ENCODE data around the gene PPP6R2.
"Not testable (repeated sequence)": the region's sequence is repeated elsewhere in the genome, so short reads cannot be mapped to it uniquely, and the experiment has no call there.

PPP6R2 gene

DNA sequence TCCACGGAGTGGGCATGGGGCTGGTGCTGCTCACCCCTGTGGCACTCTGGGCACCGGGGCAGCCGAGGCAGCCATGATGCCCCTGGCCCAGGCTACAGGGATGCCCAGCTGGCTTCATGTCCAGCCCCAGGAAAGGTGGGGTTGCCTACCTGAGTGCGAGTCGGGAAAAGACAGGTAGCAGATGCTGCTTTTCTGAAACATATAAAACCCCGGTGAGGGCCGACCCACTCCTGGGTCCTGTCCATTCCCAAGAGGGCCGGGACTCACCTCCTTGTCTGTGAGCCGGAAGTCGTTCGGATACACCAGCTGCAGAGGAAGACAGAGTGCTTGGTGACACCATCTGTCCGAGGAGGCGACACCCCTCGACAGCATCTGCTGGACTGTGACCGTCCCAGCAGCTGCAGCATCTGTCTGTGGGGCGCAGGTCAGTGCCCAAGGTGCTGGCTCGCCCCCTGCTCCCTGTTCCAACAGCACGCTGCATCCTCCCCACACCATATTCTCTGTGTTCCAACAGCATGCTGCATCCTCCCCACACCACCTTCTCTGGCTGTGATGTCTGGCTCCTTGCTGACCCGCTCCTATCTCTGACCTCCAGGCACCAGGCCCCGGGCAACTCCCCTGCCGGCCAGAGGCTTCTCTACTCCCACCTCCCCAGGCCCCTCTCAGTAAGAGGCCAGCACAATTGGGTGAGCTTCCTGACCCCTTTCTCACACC, 24.3 kb upstream of the PPP6R2 start:
- Histone ChIP-seq H3K4me3 (IDR thresholded peaks at IDR 0.05; ENCODE audit: insufficient read depth, low read depth, low read length) (no peak overlapping the region), H3K79me2 (ENCODE audit: insufficient read depth, low read depth) (no peaks in the 10 kb centered on the region), H3K4me1 (ENCODE audit: low read depth, poor library complexity, severe bottlenecking) (peaks cover 6% of the 10 kb centered on the region), H2AFZ (ENCODE audit: low read depth) (no peak overlapping the region), H3K36me3 (ENCODE audit: insufficient read depth) (no peaks in the 10 kb centered on the region), H3K9ac (no peak overlapping the region), H3K4me2 (no peak overlapping the region), H4K20me1 (ENCODE audit: insufficient read depth) (no peaks in the 10 kb centered on the region), H3K27me3 (ENCODE audit: insufficient read depth, low read depth) (no peaks in the 10 kb centered on the region), H3K27ac (no peak overlapping the region)
- TF ChIP-seq CTCF (conservative IDR thresholded peaks at IDR 0.05; ENCODE audit: low read depth, low read length) = no peak

DNA sequence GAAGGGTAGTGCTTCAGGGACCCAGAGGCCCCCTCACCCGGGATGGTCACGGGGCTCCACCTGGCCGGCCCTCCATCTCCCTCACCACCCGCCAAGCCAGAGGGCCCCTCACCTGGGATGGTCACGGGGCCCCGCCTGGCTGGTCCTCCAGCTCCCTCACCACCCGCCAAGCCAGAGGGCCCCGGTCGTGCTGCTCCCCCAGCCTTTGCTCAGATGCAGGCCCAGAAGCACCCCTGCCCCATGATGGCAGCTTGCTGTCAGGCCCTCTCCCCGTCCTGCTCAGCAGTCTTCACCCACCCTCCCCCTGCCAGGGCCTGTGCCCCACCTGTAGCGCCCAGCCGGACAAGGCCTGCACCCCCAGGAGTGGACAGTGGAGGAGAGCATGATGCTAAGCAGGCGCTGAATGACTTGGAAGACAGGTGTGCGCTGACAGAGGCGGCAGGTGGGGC, 23.6 kb upstream of the PPP6R2 start:
- no peaks in the 10 kb centered on the region for H3K36me3 ChIP-seq (ENCODE audit: insufficient read depth)
- H4K20me1 ChIP-seq (ENCODE audit: insufficient read depth) = no peaks in the 10 kb centered on the region
- H3K27ac ChIP-seq = no peak overlapping the region
- peaks cover 5% of the 10 kb centered on the region for H3K4me1 ChIP-seq (ENCODE audit: low read depth, poor library complexity, severe bottlenecking)
- no peak for TF ChIP-seq CTCF (conservative IDR thresholded peaks at IDR 0.05; ENCODE audit: low read depth, low read length)
- H3K27me3 ChIP-seq (ENCODE audit: insufficient read depth, low read depth) = no peaks in the 10 kb centered on the region
- H3K9ac ChIP-seq = no peak overlapping the region
- H3K4me2 ChIP-seq = no peak overlapping the region
- H2AFZ ChIP-seq (ENCODE audit: low read depth) = no peak overlapping the region
- H3K4me3 ChIP-seq (IDR thresholded peaks at IDR 0.05; ENCODE audit: insufficient read depth, low read depth, low read length) = no peak overlapping the region
- no peaks in the 10 kb centered on the region for H3K79me2 ChIP-seq (ENCODE audit: insufficient read depth, low read depth)

DNA sequence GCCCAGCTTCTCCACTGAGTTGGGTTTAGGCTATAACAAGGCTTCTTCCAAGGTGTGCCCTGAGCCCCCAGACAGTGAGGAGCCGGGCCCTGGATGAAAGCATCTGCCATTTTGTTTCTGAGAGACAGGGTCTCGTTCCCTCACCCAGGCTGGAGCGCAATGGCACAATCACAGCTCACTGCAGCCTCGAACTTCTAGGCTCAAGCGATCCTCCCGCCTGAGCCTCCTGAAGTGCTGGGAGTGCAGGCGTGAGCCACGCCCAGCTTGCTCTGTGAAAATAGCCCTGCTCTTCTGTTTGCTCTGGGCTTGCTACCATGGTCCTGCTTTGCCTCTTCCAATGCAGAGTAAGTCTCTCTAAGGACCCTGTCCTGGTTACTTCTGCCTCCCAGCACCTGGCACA, 23.0 kb upstream of the PPP6R2 start:
- Histone ChIP-seq H3K27me3 (ENCODE audit: insufficient read depth, low read depth) (no peaks in the 10 kb centered on the region), H2AFZ (ENCODE audit: low read depth) (no peak overlapping the region), H3K9ac (no peak overlapping the region), H3K4me3 (IDR thresholded peaks at IDR 0.05; ENCODE audit: insufficient read depth, low read depth, low read length) (no peak overlapping the region), H3K4me2 (no peak overlapping the region), H4K20me1 (ENCODE audit: insufficient read depth) (no peaks in the 10 kb centered on the region), H3K79me2 (ENCODE audit: insufficient read depth, low read depth) (no peaks in the 10 kb centered on the region), H3K27ac (no peak overlapping the region), H3K36me3 (ENCODE audit: insufficient read depth) (no peaks in the 10 kb centered on the region), H3K4me1 (ENCODE audit: low read depth, poor library complexity, severe bottlenecking) (no peaks in the 10 kb centered on the region)
- no peak for TF ChIP-seq CTCF (conservative IDR thresholded peaks at IDR 0.05; ENCODE audit: low read depth, low read length)

DNA sequence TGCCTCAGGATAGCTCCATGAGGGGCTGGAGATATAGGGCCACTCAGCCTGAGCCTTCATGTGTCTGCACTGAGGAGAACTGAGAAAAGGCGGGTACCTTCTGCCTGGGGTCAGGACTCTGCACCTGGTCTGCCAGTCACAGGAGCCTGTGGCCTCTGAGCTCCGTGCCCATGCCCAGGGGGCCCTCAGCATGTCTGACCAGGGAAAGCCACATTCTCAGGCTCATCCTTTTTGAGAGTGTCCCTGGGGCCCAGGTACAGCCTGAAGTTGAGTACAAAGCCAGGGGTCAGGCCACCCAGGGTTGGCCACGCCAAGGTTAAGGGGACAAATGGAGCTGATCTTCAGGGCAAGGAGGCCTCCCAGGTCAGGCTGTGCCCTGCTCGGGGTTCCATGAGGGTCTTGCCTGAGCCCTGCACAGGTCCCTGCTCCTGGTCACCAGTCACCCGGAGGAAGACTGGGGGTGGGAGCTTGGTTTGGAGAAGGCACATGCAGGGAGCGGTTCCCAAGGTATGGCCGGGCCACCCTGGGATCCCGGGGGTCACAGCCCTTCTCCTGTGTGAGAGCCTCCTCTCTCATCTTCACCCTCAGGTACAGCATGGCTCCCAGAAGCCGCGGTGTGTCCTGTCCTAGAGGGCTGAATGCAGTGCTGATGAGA, 22.3 kb upstream of the PPP6R2 start:
- Histone ChIP-seq H3K4me3 (IDR thresholded peaks at IDR 0.05; ENCODE audit: insufficient read depth, low read depth, low read length) (no peak overlapping the region), H3K4me2 (no peak overlapping the region), H2AFZ (ENCODE audit: low read depth) (no peak overlapping the region), H4K20me1 (ENCODE audit: insufficient read depth) (no peaks in the 10 kb centered on the region), H3K4me1 (ENCODE audit: low read depth, poor library complexity, severe bottlenecking) (peaks cover 5% of the 10 kb centered on the region), H3K27me3 (ENCODE audit: insufficient read depth, low read depth) (no peaks in the 10 kb centered on the region), H3K9ac (no peak overlapping the region), H3K79me2 (ENCODE audit: insufficient read depth, low read depth) (no peaks in the 10 kb centered on the region), H3K36me3 (ENCODE audit: insufficient read depth) (no peaks in the 10 kb centered on the region), H3K27ac (no peak overlapping the region)
- TF ChIP-seq CTCF (conservative IDR thresholded peaks at IDR 0.05; ENCODE audit: low read depth, low read length) = no peak

DNA sequence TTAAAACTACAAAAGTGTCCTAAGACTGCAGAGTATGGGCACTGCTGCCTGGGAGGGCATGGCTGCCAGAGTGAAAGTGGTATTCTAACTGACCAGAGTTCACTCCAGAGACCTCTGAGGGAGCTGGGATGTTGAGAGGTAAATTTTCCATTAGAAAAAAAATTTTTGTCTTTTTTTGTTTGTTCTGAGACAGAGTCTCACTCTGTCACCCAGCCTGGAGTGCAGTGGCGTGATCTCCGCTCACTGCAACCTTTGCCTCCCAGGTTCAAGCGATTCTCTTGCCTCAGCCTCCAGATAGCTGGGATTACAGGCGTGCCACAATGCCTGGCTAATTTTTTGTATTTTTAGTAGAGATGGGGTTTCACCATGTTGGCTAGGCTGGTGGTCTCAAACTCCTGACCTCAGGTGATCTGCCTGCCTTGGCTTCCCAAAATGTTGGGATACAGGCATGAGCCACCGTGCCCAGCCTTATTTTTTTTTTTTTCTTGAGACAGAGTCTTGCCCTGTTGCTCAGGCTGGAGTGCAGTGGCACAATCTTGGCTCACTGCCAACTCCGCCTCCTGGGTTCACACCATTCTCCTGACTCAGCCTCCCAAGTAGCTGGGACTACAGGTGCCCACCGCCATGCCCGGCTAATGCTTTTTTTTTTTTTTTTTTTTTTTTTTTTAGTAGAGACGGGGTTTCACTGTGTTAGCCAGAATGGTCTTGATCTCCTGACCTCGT, 20.6 kb upstream of the PPP6R2 start:
- not testable (repeated sequence) for H3K4me3 ChIP-seq (IDR thresholded peaks at IDR 0.05; ENCODE audit: insufficient read depth, low read depth, low read length); H3K27me3 ChIP-seq (ENCODE audit: insufficient read depth, low read depth); H3K27ac ChIP-seq; H3K4me1 ChIP-seq (ENCODE audit: low read depth, poor library complexity, severe bottlenecking); H3K36me3 ChIP-seq (ENCODE audit: insufficient read depth); H3K4me2 ChIP-seq; H3K79me2 ChIP-seq (ENCODE audit: insufficient read depth, low read depth); H3K9ac ChIP-seq; H2AFZ ChIP-seq (ENCODE audit: low read depth); H4K20me1 ChIP-seq (ENCODE audit: insufficient read depth)
